Right cardiac atrium (tissue), 5 donors: ENCODE data around the gene PGPEP1. TPM values are rescaled to one million over a fixed set of nuclear protein-coding genes. Genes with fewer than 3 reads are reported as not detected.
A peak's percentile ranks its signal among the peaks of the same experiment; 100 is the strongest.
"Not testable (repeated sequence)": the region's sequence is repeated elsewhere in the genome, so short reads cannot be mapped to it uniquely, and the experiment has no call there.

ENCODE experiments used
- ATAC-seq, 2 donors: fragments of 200-7000 bp; cut with Tn5 transposase; one replicate each; pipeline versions ENCODE4 v1.8.0 to v1.9.1; 2020; ENCODE audit warnings: moderate library complexity in 2 of 2, mild to moderate bottlenecking in 1 of 2
- DNase-seq, 3 donors: peaks; one replicate each; pipeline ENCODE4 v3.0.0-alpha.2; 2020
- H3K27ac ChIP-seq: one replicate; pipeline ENCODE4 v1.5.1; 2013; ENCODE audit warnings: mild to moderate bottlenecking, low read length, control low read depth, moderate library complexity
- H3K27me3 ChIP-seq: one replicate; pipeline ENCODE4 v1.6.1; 2013; ENCODE audit not compliant: control insufficient read depth, insufficient read depth
- H3K4me1 ChIP-seq: one replicate; pipeline ENCODE4 v1.6.1; 2013; ENCODE audit warnings: low read length; ENCODE audit not compliant: control insufficient read depth, insufficient read depth
- H3K4me3 ChIP-seq: one replicate; pipeline ENCODE4 v1.5.1; 2013; ENCODE audit warnings: low read length, control low read depth
- H3K9me3 ChIP-seq: one replicate; pipeline ENCODE4 v1.6.1; 2013; ENCODE audit warnings: low read length; ENCODE audit not compliant: control insufficient read depth
- WGBS: extraction: QIAGEN DNeasy Blood & Tissue Kit; methylation state at CpG from one replicate; pipeline ENCODE4 v1.1.7; 2013; 5-methylcytosine and 5-hydroxymethylcytosine counted together
- intact Hi-C, 4 donors: fragments of 100-400 bp; cut with DNase I; formaldehyde crosslinking; loops; one replicate each; pipeline versions ENCODE4 v1.11.0 to v1.14.0; 2022 to 2023
- polyA plus RNA-seq: library from polyadenylated mRNA; stranded (reverse); fragments of 200-250 nt; gene quantifications from one replicate; pipeline ENCODE4 v1.2.3, GENCODE V29; 2013
- total RNA-seq, 4 donors: library from RNA; stranded (reverse); fragmentation: NEBNext Ultra II Directional; extraction: Animal tissue kit (Norgen Biotek cat#: 25700); gene quantifications; one replicate each; pipeline ENCODE4 v1.2.1, GENCODE V29; 2021
- donor health status: healthy with polysubstance abuse.
- donor health status: DM: no; HTN: yes; CAD: no.
- donor health status: DM: no; HTN: no; CAD: no.
- donor health status: DM: no; HTN: yes; CAD: no; lungs with severe emphysema.
- donor health status: DM: yes; HTN: yes; CAD: no.

PGPEP1 gene
- total and polyA plus RNA-seq, 5 donors: 17.4 to 42.0 (median 34.5) TPM

- Histone ChIP-seq H3K4me3 (no peak overlapping the region), H3K27me3 (no peaks in the 10 kb centered on the region), H3K27ac (no peak overlapping the region), H3K4me1 (no peaks in the 10 kb centered on the region), H3K9me3 (no peaks in the 10 kb centered on the region)
- ATAC-seq (no peak), DNase-seq (no peak)
- WGBS: 60% methylated on average over 7 of the region's 7 CpGs
- intact Hi-C loops: no loop called here
Observed at GRCh38 chr19:18336121-18336520, 4.3 kb upstream of the PGPEP1 start.

GRCh38 chr19:18338541-18338940 is 1.9 kb upstream of the PGPEP1 start:
- Histone ChIP-seq H3K27me3 (no peaks in the 10 kb centered on the region), H3K4me1 (no peaks in the 10 kb centered on the region), H3K27ac (no peak overlapping the region), H3K4me3 (no peak overlapping the region), H3K9me3 (no peaks in the 10 kb centered on the region)
- intact Hi-C loops: no loop called here
- DNase-seq (no peak), ATAC-seq (no peak)
- WGBS: 66% methylated on average over 9 of the region's 9 CpGs

- Histone ChIP-seq H3K27ac (no peak overlapping the region), H3K9me3 (no peaks in the 10 kb centered on the region), H3K4me3 (no peak overlapping the region), H3K27me3 (no peaks in the 10 kb centered on the region), H3K4me1 (no peaks in the 10 kb centered on the region)
- ATAC-seq: peak; percentile 4 to 22
- no peak for DNase-seq
- 46% methylated on average over 6 of the region's 6 CpGs for WGBS
- intact Hi-C loops: loop anchor here in 1 of 4 donors (10.0 kb wide), 1 partner anchor 65 kb away; no protein-coding TSS in a partner anchor
Observed at GRCh38 chr19:18339723-18340122, 675 bp upstream of the PGPEP1 start.

- 1% methylated on average over 18 of the region's 18 CpGs for WGBS
- Histone ChIP-seq H3K27ac (peak overlapping the region; percentile 10), H3K4me3 (peak overlapping the region; percentile 69), H3K4me1 (no peaks in the 10 kb centered on the region), H3K27me3 (no peaks in the 10 kb centered on the region), H3K9me3 (no peaks in the 10 kb centered on the region)
- ATAC-seq (peak; percentile 60 to 66), DNase-seq (peak; percentile 63 to 85 (median 80))
- intact Hi-C loops: loop anchor here in 1 of 4 donors (10.0 kb wide), 1 partner anchor 64 kb away; no protein-coding TSS in a partner anchor
Observed at GRCh38 chr19:18340990-18341868, 831 bp downstream of the PGPEP1 start.

GRCh38 chr19:18342090-18342632 is 1.8 kb downstream of the PGPEP1 start:
- Histone ChIP-seq H3K4me3 (no peak overlapping the region), H3K9me3 (no peaks in the 10 kb centered on the region), H3K27me3 (no peaks in the 10 kb centered on the region), H3K27ac (no peak overlapping the region), H3K4me1 (no peaks in the 10 kb centered on the region)
- intact Hi-C loops: loop anchor here in 1 of 4 donors (10.0 kb wide), 1 partner anchor 63 kb away; no protein-coding TSS in a partner anchor
- no peak for DNase-seq
- 79% methylated on average over 8 of the region's 8 CpGs for WGBS
- no peak for ATAC-seq

GRCh38 chr19:18344582-18344950 is 4.2 kb downstream of the PGPEP1 start:
- H3K27me3 ChIP-seq: no peaks in the 10 kb centered on the region
- H3K4me3 ChIP-seq: no peak overlapping the region
- 68% methylated on average over 13 of the region's 13 CpGs for WGBS
- ATAC-seq (no peak), DNase-seq (no peak)
- H3K9me3 ChIP-seq: no peaks in the 10 kb centered on the region
- no peaks in the 10 kb centered on the region for H3K4me1 ChIP-seq
- intact Hi-C loops: loop anchor here in 1 of 4 donors (10.0 kb wide), 1 partner anchor 60 kb away; no protein-coding TSS in a partner anchor
- H3K27ac ChIP-seq: no peak overlapping the region

- intact Hi-C loops: loop anchor here in 2 of 4 donors (5.0 to 10.0 kb wide), 2 partner anchors 60 to 67 kb away; no protein-coding TSS in a partner anchor
- no peak overlapping the region for H3K27ac ChIP-seq
- WGBS: 94% methylated on average over 6 of the region's 6 CpGs
Observed at GRCh38 chr19:18345296-18345695, 4.9 kb downstream of the PGPEP1 start.

GRCh38 chr19:18346091-18346490 is 5.7 kb downstream of the PGPEP1 start:
- intact Hi-C loops: loop anchor here in 2 of 4 donors (5.0 to 10.0 kb wide), 2 partner anchors 59 to 66 kb away; no protein-coding TSS in a partner anchor
- Histone ChIP-seq H3K4me1 (no peaks in the 10 kb centered on the region), H3K27me3 (no peaks in the 10 kb centered on the region), H3K27ac (no peak overlapping the region), H3K4me3 (no peak overlapping the region), H3K9me3 (no peaks in the 10 kb centered on the region)
- DNase-seq (no peak), ATAC-seq (no peak)
- WGBS: 68% methylated on average over 8 of the region's 8 CpGs

More at GRCh38 chr19:18345296-18345695, 4.9 kb downstream of the PGPEP1 start:
- H3K4me3 ChIP-seq: no peak overlapping the region
- no peaks in the 10 kb centered on the region for H3K4me1 ChIP-seq
- no peaks in the 10 kb centered on the region for H3K9me3 ChIP-seq
- DNase-seq: no peak
- no peaks in the 10 kb centered on the region for H3K27me3 ChIP-seq
- no peak for ATAC-seq

GRCh38 chr19:18348171-18348570 is 7.8 kb downstream of the PGPEP1 start:
- 91% methylated on average over 17 of the region's 17 CpGs for WGBS
- ATAC-seq: peak in 1 of 2 donors; percentile 13
- no peaks in the 10 kb centered on the region for H3K4me1 ChIP-seq
- H3K27ac ChIP-seq: no peak overlapping the region
- H3K27me3 ChIP-seq: no peaks in the 10 kb centered on the region
- H3K9me3 ChIP-seq: no peaks in the 10 kb centered on the region
- intact Hi-C loops: loop anchor here in 3 of 4 donors (2.0 to 10.0 kb wide), 3 partner anchors 57 to 64 kb away; no protein-coding TSS in a partner anchor
- no peak for DNase-seq
- H3K4me3 ChIP-seq: no peak overlapping the region

GRCh38 chr19:18348818-18349339 is 8.5 kb downstream of the PGPEP1 start:
- intact Hi-C loops: loop anchor here in 3 of 4 donors (2.0 to 10.0 kb wide), 3 partner anchors 56 to 63 kb away; no protein-coding TSS in a partner anchor
- 87% methylated on average over 6 of the region's 6 CpGs for WGBS
- not testable (repeated sequence) for DNase-seq

More at GRCh38 chr19:18348818-18349339, 8.5 kb downstream of the PGPEP1 start:
- not testable (repeated sequence) for H3K4me1 ChIP-seq, H3K9me3 ChIP-seq, H3K4me3 ChIP-seq, H3K27ac ChIP-seq, ATAC-seq, H3K27me3 ChIP-seq
